Lower lobe of right lung (tissue), 2 donors: ENCODE measurements around the gene CDPF1. TPM values are rescaled to one million over a fixed set of nuclear protein-coding genes. Genes with fewer than 3 reads are reported as not detected.

Source experiments
- ATAC-seq, 2 donors: fragments of 200-7000 bp; cut with Tn5 transposase; one replicate each; pipeline ENCODE4 v1.9.1; 2020 to 2022; ENCODE audit warnings: mild to moderate bottlenecking in 2 of 2, moderate library complexity in 2 of 2
- DNase-seq: peaks from one replicate; pipeline ENCODE4 v3.0.0-alpha.2; 2020
- H3K27ac ChIP-seq: fragments of 200-600 bp; one replicate; pipeline ENCODE4 v1.8.0; 2022
- H3K27me3 ChIP-seq: fragments of 200-600 bp; one replicate; pipeline ENCODE4 v1.8.0; 2022; ENCODE audit warnings: low read depth
- H3K36me3 ChIP-seq: fragments of 200-600 bp; one replicate; pipeline ENCODE4 v1.8.0; 2022; ENCODE audit warnings: mild to moderate bottlenecking
- H3K4me1 ChIP-seq: fragments of 200-600 bp; one replicate; pipeline ENCODE4 v1.8.0; 2022
- H3K4me3 ChIP-seq: fragments of 200-600 bp; one replicate; pipeline ENCODE4 v1.8.0; 2022; ENCODE audit warnings: mild to moderate bottlenecking
- H3K9me3 ChIP-seq: fragments of 200-600 bp; one replicate; pipeline ENCODE4 v1.8.0; 2022
- intact Hi-C: fragments of 100-400 bp; cut with DNase I; formaldehyde crosslinking; loops from one replicate; pipeline ENCODE4 v1.11.0; 2022
- total RNA-seq: library from RNA; stranded (reverse); fragmentation: NEBNext Ultra II Directional; extraction: Animal tissue kit (Norgen Biotek cat#: 25700); gene quantifications from one replicate; pipeline ENCODE4 v1.2.1, GENCODE V29; 2021
- TF ChIP-seq, protein P1 (sequence below): fragments of 200-600 bp; IDR thresholded peaks from one replicate; pipeline ENCODE4 v1.8.0; 2022; ENCODE audit warnings: antibody characterized with exemption, mild to moderate bottlenecking
- donor health status: DM: no; HTN: yes; CAD: no; lungs with severe emphysema.

Gene CDPF1
- total RNA-seq, 1 donor from 2014 or later: 7.1 TPM

DNA sequence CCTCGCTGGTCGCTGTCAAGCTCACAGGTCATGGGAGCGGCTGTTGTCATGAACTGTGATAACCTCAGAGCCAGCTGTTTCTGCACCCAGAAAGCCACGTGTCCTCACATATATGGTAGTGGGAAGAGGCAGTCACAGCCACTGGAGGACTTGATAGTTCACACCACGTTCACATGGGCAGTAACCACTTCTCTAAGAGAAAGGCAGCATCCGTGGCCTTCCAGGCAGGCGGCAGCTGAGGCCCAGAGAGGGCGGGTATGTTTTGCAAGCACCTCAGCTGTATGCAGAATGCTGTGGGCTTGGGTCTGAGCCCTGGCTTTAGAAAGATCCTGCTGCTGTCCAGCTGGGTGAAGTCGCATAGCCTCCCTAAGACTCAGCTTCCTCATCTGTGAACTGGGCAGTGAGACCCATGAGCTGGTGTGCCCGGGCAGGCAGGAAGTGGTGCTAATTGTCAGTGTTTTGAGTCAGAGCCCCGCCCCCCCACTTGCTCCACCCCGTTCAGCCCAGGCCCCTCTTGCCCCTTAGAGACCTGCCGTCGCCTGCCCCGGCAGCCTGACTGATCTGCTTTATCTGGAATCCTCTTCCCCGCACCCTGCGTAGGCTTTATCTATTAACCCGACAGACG, 31.0 kb upstream of the CDPF1 start:
- Histone ChIP-seq H3K27ac (no peak overlapping the region), H3K4me1 (peaks cover 6% of the 10 kb centered on the region), H3K9me3 (no peaks in the 10 kb centered on the region), H3K27me3 (no peaks in the 10 kb centered on the region), H3K4me3 (no peak overlapping the region), H3K36me3 (peaks cover 96% of the 10 kb centered on the region)
- ATAC-seq (peak; percentile 46 to 52), DNase-seq (peak; percentile 48)
- TF ChIP-seq, protein P1, sequence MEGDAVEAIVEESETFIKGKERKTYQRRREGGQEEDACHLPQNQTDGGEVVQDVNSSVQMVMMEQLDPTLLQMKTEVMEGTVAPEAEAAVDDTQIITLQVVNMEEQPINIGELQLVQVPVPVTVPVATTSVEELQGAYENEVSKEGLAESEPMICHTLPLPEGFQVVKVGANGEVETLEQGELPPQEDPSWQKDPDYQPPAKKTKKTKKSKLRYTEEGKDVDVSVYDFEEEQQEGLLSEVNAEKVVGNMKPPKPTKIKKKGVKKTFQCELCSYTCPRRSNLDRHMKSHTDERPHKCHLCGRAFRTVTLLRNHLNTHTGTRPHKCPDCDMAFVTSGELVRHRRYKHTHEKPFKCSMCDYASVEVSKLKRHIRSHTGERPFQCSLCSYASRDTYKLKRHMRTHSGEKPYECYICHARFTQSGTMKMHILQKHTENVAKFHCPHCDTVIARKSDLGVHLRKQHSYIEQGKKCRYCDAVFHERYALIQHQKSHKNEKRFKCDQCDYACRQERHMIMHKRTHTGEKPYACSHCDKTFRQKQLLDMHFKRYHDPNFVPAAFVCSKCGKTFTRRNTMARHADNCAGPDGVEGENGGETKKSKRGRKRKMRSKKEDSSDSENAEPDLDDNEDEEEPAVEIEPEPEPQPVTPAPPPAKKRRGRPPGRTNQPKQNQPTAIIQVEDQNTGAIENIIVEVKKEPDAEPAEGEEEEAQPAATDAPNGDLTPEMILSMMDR: no peak
- intact Hi-C loops: no loop called here

DNA sequence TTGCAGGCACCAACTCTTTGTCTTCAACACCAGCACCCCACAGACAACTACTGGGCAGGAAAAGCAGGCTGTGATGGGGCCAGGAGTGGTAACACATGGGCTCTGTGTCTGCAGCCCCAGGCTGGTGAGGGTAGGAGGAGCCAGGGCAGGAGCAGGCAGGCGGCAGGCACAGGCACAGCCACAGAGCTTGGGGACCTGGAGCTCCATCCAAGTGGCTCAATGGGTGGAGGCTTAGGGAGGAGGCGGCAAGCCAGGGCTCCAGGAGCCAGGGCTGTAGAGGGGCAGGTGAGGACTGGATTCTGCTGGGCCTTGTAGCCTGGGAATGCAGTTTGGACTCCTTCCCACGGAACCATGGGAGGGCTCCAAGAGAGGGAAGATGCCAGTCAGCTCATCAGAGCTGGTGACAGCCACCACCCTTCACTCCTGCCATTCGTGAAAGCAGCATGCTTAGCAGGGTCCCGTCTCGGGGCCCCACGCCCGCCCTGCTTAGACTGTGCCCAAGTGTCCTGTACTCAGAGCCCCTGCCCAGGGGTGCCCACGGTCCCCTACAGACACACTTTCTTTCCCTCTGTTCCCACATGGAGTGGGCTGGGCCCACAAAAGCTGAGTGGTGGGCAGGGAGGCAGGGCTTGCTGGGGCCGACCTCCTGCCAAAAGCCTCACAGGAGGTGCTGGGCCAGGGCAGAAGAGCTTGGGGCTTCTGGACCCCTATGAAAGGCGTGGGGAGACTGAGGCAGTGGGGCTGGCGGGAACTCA, 30.1 kb upstream of the CDPF1 start:
- Histone ChIP-seq H3K4me1 (peaks cover 6% of the 10 kb centered on the region), H3K27ac (peak overlapping the region; percentile 4)

GRCh38 chr22:46278656-46279645, 28.9 kb upstream of the CDPF1 start:
- TF ChIP-seq, protein P1: no peak
- H3K36me3 ChIP-seq: peaks cover 96% of the 10 kb centered on the region
- H3K4me1 ChIP-seq: peaks cover 6% of the 10 kb centered on the region
- intact Hi-C loops: no loop called here
- ATAC-seq: no peak
- no peaks in the 10 kb centered on the region for H3K9me3 ChIP-seq
- DNase-seq: no peak
- H3K27ac ChIP-seq: no peak overlapping the region
- no peak overlapping the region for H3K4me3 ChIP-seq
- H3K27me3 ChIP-seq: no peaks in the 10 kb centered on the region

More for the DNA sequence above, 30.1 kb upstream of the CDPF1 start:
- DNase-seq (no peak), ATAC-seq (no peak)
- intact Hi-C loops: no loop called here
- peaks cover 96% of the 10 kb centered on the region for H3K36me3 ChIP-seq
- TF ChIP-seq, protein P1: no peak
- H3K9me3 ChIP-seq: no peaks in the 10 kb centered on the region
- no peaks in the 10 kb centered on the region for H3K27me3 ChIP-seq
- no peak overlapping the region for H3K4me3 ChIP-seq

DNA sequence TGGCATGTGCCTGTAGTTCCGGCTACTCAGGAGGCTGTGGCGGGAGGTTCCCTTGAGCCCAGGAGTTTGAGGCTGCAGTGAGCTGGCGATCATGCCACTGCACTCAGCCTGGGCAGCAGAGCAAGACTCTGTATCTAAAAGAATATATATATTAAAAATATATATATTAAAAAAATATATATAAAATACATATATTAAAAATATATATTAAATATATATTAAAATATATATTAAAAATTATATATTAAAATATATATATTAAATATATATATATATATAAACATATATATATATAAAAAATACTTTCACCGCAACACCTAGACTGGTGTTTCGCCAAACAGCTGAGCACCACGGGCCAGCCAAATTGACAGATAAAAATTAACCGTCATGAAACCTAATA, 26.5 kb upstream of the CDPF1 start:
- DNase-seq (no peak), ATAC-seq (no peak)
- intact Hi-C loops: no loop called here
- peaks cover 95% of the 10 kb centered on the region for H3K36me3 ChIP-seq
- H3K4me1 ChIP-seq: peaks cover 6% of the 10 kb centered on the region
- no peak overlapping the region for H3K4me3 ChIP-seq
- H3K9me3 ChIP-seq: no peaks in the 10 kb centered on the region
- H3K27me3 ChIP-seq: no peaks in the 10 kb centered on the region
- H3K27ac ChIP-seq: no peak overlapping the region
- TF ChIP-seq, protein P1: no peak

DNA sequence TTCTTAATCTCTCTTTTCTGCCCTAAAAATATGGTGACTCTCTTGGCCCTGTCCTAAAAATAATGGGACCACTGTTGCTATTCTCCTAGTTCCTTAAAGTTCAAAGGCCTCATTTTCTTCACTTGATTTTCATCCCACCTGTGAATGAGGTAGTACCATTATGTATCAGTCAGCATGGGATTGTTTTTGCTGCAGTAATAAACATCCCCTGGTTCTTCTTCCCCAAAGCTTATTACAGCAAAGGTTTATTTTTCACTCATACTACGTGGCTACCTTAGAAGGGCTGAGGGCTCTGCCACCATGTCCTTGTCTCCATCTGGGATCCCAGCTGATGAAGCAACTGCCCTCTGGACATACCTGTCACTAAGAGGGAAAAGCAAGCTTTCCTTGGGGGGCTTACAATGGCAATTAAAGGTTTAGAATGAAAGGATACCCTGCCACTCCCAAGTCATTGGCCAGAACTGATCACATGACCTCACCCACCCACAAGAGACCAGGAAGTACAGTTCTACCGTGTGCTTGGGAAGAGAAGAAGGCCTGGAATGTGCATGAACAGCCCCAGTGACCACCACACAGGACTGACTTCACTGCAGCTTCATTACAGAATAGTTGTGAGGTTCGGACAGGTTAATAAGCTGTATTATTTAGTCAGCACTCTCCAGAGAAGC, 25.5 kb upstream of the CDPF1 start:
- Histone ChIP-seq H3K36me3 (peaks cover 86% of the 10 kb centered on the region), H3K9me3 (no peaks in the 10 kb centered on the region), H3K27me3 (no peaks in the 10 kb centered on the region), H3K27ac (no peak overlapping the region), H3K4me3 (no peak overlapping the region), H3K4me1 (peaks cover 3% of the 10 kb centered on the region)
- intact Hi-C loops: no loop called here
- DNase-seq (no peak), ATAC-seq (no peak)
- TF ChIP-seq, protein P1: no peak
